ENCODE measurements around the gene TNPO3.

The TNPO3 gene

GRCh38 chr7:129008645-129009414, 46.1 kb downstream of the TNPO3 start:
- no peak overlapping the region for H3K9ac ChIP-seq
- H3K4me2 ChIP-seq, result no peak overlapping the region
- 0 out of 2 replicates have a peak, but pooled peaks cover 4% of the 10 kb centered on the region for H4K20me1 ChIP-seq (ENCODE audit: insufficient read depth)
- H3K79me2 ChIP-seq (ENCODE audit: insufficient read depth, low read depth), result peaks cover 53% of the 10 kb centered on the region
- H3K4me1 ChIP-seq (ENCODE audit: low read depth, poor library complexity, severe bottlenecking), result no peaks in the 10 kb centered on the region
- no peak overlapping the region for H3K4me3 ChIP-seq (IDR thresholded peaks at IDR 0.05; ENCODE audit: insufficient read depth, low read depth, low read length)
- H3K36me3 ChIP-seq (ENCODE audit: insufficient read depth), result peaks cover 10% of the 10 kb centered on the region; the same call in 1 of the 2 replicates
- no peak overlapping the region for H2AFZ ChIP-seq (ENCODE audit: low read depth)
- no peaks in the 10 kb centered on the region for H3K27me3 ChIP-seq (ENCODE audit: insufficient read depth, low read depth)
- no peak for TF ChIP-seq CTCF (conservative IDR thresholded peaks at IDR 0.05; ENCODE audit: low read depth, low read length)
- H3K27ac ChIP-seq, result no peak overlapping the region

DNA sequence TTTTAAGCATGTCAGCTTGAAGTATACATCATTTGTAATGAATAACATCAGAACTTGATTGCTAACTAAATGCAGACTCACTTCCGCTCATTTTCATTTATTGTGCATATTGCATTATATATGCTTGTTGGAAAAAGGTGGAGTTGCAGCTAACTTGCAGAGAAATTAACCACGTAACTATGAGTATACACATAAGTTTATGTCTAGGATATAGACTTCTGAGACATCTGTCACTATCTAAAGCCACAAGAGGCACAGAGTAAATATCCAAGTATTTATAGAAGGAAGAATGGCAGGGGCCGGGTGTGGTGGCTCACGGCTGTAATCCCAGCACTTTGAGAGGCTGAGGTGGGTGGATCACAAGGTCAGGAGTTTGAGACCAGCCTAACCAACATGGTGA, 47.3 kb downstream of the TNPO3 start:
- H3K27me3 ChIP-seq (ENCODE audit: insufficient read depth, low read depth), result no peaks in the 10 kb centered on the region
- H3K9ac ChIP-seq, result no peak overlapping the region
- H3K36me3 ChIP-seq (ENCODE audit: insufficient read depth), result peaks cover 10% of the 10 kb centered on the region; the same call in 1 of the 2 replicates
- no peak for TF ChIP-seq CTCF (conservative IDR thresholded peaks at IDR 0.05; ENCODE audit: low read depth, low read length)
- H3K4me1 ChIP-seq (ENCODE audit: low read depth, poor library complexity, severe bottlenecking), result no peaks in the 10 kb centered on the region
- peaks cover 41% of the 10 kb centered on the region for H3K79me2 ChIP-seq (ENCODE audit: insufficient read depth, low read depth)
- H3K4me2 ChIP-seq, result no peak overlapping the region
- no peak overlapping the region for H3K27ac ChIP-seq
- no peak overlapping the region for H2AFZ ChIP-seq (ENCODE audit: low read depth)
- 0 out of 2 replicates have a peak, but pooled peaks cover 4% of the 10 kb centered on the region for H4K20me1 ChIP-seq (ENCODE audit: insufficient read depth)
- H3K4me3 ChIP-seq (IDR thresholded peaks at IDR 0.05; ENCODE audit: insufficient read depth, low read depth, low read length), result no peak overlapping the region

DNA sequence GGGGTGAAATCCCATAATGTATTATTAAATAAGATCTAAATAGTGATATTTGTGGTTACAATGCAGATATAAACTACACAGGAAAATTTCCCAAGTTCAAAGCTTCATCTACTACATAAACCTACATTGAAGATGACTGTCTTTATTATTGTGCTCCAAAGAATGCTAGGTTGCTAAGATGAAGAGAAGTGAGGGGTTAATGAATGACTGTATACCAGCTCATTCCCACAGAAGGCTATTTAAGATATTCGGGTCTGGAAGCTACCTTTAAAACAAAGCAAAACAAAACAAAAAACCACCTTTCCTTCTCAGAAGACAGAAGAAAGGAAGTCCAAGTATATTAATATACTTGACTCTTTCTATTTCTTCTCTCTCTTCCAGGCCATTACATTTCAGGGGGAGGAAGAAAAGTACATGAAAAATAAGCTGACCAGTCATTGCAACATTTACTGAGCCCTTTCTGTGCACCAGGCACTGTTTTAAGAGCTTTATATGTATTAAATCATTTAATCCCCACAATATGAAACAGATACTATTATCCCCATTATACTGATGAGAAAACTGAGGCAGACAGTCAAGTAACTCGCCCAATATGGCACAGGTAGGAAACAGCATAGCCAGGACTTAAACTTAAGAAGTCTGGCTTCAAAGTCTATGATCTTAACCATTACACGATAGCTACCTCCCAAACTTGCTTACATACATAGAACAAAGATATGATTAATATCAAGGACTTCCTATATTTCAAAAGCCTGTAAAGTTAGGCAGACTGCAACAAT, 48.1 kb downstream of the TNPO3 start:
- H3K4me3 ChIP-seq (IDR thresholded peaks at IDR 0.05; ENCODE audit: insufficient read depth, low read depth, low read length), result no peak overlapping the region
- H3K4me2 ChIP-seq, result no peak overlapping the region
- no peaks in the 10 kb centered on the region for H3K4me1 ChIP-seq (ENCODE audit: low read depth, poor library complexity, severe bottlenecking)
- peaks cover 10% of the 10 kb centered on the region; the same call in 1 of the 2 replicates for H3K36me3 ChIP-seq (ENCODE audit: insufficient read depth)
- no peak overlapping the region for H3K9ac ChIP-seq
- no peaks in the 10 kb centered on the region for H3K27me3 ChIP-seq (ENCODE audit: insufficient read depth, low read depth)
- H4K20me1 ChIP-seq (ENCODE audit: insufficient read depth), result 0 out of 2 replicates have a peak, but pooled peaks cover 4% of the 10 kb centered on the region
- H3K27ac ChIP-seq, result no peak overlapping the region
- H3K79me2 ChIP-seq (ENCODE audit: insufficient read depth, low read depth), result peaks cover 38% of the 10 kb centered on the region
- TF ChIP-seq CTCF (conservative IDR thresholded peaks at IDR 0.05; ENCODE audit: low read depth, low read length), result no peak
- H2AFZ ChIP-seq (ENCODE audit: low read depth), result no peak overlapping the region

- H4K20me1 ChIP-seq (ENCODE audit: insufficient read depth), result 0 out of 2 replicates have a peak, but pooled peaks cover 4% of the 10 kb centered on the region
- no peaks in the 10 kb centered on the region for H3K27me3 ChIP-seq (ENCODE audit: insufficient read depth, low read depth)
- H2AFZ ChIP-seq (ENCODE audit: low read depth), result no peak overlapping the region
- H3K9ac ChIP-seq, result no peak overlapping the region
- H3K4me1 ChIP-seq (ENCODE audit: low read depth, poor library complexity, severe bottlenecking), result no peaks in the 10 kb centered on the region
- no peak for TF ChIP-seq CTCF (conservative IDR thresholded peaks at IDR 0.05; ENCODE audit: low read depth, low read length)
- peaks cover 14% of the 10 kb centered on the region; the same call in 1 of the 2 replicates for H3K36me3 ChIP-seq (ENCODE audit: insufficient read depth)
- peaks cover 36% of the 10 kb centered on the region for H3K79me2 ChIP-seq (ENCODE audit: insufficient read depth, low read depth)
- H3K4me3 ChIP-seq (IDR thresholded peaks at IDR 0.05; ENCODE audit: insufficient read depth, low read depth, low read length), result no peak overlapping the region
- H3K4me2 ChIP-seq, result no peak overlapping the region
- H3K27ac ChIP-seq, result no peak overlapping the region
These were observed 49.7 kb downstream of the TNPO3 start for GRCh38 chr7:129005186-129005585.

Measured in KMS-11 (cell line).